Tibial artery (tissue), 4 donors: Measurements from ENCODE around the gene EPN2.

Experiments
- DNase-seq, 2 donors: peaks; one replicate each; pipeline ENCODE4 v3.0.0-alpha.2; 2019
- H3K27ac ChIP-seq, 2 donors: fragments of 200-600 bp; sonication (generic) in 1 of 2; 1 replicate in 1 of 2; 2 replicates in 1 of 2; pipeline ENCODE4 v1.5.1; 2018 to 2019; ENCODE audit warnings: mild to moderate bottlenecking in 1 of 2
- H3K27me3 ChIP-seq, 2 donors: fragments of 200-600 bp; sonication (generic) in 1 of 2; one replicate each; pipeline versions ENCODE4 v1.5.1 to v1.6.0; 2016 to 2019
- H3K36me3 ChIP-seq, 3 donors: fragments of 200-600 bp; sonication (generic) in 2 of 3; one replicate each; pipeline ENCODE4 v1.5.1; 2016 to 2019; ENCODE audit warnings: mild to moderate bottlenecking in 2 of 3
- H3K4me1 ChIP-seq, 4 donors: fragments of 200-600 bp; sonication (generic) in 2 of 4; 1 replicate in 3 of 4; 2 replicates in 1 of 4; pipeline ENCODE4 v1.5.1; 2016 to 2019
- H3K4me3 ChIP-seq, 2 donors: fragments of 200-600 bp; sonication (generic) in 1 of 2; 1 replicate in 1 of 2; 2 replicates in 1 of 2; pipeline ENCODE4 v1.5.1; 2018 to 2019; ENCODE audit warnings: mild to moderate bottlenecking in 2 of 2
- H3K9me3 ChIP-seq, 3 donors: fragments of 200-600 bp; sonication (generic) in 1 of 3; one replicate each; pipeline ENCODE4 v1.5.1; 2016 to 2019
- intact Hi-C: fragments of 100-400 bp; cut with DNase I; formaldehyde crosslinking; loops from one replicate; pipeline ENCODE4 v1.15.0; 2023; ENCODE audit warnings: low total_unique reads
- TF ChIP-seq, protein P1 (sequence below), 2 experiments: fragments of 200-600 bp in 1 of 2; fragments of 450-650 bp in 1 of 2; IDR thresholded peaks; one replicate each; pipeline ENCODE4 v1.5.1; 2017 to 2019; ENCODE audit warnings: antibody characterized with exemption in 2 of 2, mild to moderate bottlenecking in 1 of 2, moderate library complexity in 1 of 2

EPN2 gene

DNA sequence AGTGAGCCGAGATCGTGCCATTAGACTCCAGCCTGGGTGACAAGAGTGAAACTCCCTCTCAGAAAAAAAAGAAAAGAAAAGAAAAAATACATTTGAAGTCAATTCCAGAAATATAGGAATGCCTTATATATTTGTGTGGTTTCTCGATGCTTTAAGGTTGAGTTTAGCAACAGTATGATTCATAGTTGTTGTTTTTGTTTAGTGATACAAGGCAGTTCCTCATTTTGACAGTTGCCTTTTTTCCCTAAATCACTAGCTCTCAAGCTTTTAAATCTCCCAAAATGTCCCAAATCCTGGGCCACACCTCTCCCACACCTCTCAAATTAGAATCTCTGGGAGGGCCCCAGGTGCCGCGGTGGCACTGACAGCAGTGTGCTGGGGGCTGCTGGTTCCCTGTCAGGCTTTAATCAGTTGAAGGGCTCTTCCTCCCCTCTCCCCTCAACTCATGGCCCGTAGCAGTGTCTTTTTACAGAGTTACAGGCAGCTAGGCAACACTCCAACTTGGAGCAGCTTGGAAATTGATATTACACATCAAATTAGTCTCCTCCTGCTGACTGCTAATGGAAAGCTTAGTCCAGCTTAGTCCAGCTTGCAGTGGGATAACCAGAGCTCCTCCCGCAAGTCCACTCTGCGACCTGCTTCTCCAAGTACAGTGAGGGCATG is 58.4 kb downstream of the EPN2 start:
- peaks cover 0 to 25% (median 13%) of the 10 kb centered on the region in 4 donors for H3K4me1 ChIP-seq
- no peak overlapping the region for H3K27ac ChIP-seq
- H3K36me3 ChIP-seq, result no peaks in the 10 kb centered on the region
- no peaks in the 10 kb centered on the region for H3K9me3 ChIP-seq
- no peaks in the 10 kb centered on the region for H3K27me3 ChIP-seq
- intact Hi-C loops, result no loop called here
- TF ChIP-seq, protein P1, sequence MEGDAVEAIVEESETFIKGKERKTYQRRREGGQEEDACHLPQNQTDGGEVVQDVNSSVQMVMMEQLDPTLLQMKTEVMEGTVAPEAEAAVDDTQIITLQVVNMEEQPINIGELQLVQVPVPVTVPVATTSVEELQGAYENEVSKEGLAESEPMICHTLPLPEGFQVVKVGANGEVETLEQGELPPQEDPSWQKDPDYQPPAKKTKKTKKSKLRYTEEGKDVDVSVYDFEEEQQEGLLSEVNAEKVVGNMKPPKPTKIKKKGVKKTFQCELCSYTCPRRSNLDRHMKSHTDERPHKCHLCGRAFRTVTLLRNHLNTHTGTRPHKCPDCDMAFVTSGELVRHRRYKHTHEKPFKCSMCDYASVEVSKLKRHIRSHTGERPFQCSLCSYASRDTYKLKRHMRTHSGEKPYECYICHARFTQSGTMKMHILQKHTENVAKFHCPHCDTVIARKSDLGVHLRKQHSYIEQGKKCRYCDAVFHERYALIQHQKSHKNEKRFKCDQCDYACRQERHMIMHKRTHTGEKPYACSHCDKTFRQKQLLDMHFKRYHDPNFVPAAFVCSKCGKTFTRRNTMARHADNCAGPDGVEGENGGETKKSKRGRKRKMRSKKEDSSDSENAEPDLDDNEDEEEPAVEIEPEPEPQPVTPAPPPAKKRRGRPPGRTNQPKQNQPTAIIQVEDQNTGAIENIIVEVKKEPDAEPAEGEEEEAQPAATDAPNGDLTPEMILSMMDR (IDR thresholded peaks at IDR 0.05), result no peak
- no peak for DNase-seq
- no peak overlapping the region for H3K4me3 ChIP-seq

DNA sequence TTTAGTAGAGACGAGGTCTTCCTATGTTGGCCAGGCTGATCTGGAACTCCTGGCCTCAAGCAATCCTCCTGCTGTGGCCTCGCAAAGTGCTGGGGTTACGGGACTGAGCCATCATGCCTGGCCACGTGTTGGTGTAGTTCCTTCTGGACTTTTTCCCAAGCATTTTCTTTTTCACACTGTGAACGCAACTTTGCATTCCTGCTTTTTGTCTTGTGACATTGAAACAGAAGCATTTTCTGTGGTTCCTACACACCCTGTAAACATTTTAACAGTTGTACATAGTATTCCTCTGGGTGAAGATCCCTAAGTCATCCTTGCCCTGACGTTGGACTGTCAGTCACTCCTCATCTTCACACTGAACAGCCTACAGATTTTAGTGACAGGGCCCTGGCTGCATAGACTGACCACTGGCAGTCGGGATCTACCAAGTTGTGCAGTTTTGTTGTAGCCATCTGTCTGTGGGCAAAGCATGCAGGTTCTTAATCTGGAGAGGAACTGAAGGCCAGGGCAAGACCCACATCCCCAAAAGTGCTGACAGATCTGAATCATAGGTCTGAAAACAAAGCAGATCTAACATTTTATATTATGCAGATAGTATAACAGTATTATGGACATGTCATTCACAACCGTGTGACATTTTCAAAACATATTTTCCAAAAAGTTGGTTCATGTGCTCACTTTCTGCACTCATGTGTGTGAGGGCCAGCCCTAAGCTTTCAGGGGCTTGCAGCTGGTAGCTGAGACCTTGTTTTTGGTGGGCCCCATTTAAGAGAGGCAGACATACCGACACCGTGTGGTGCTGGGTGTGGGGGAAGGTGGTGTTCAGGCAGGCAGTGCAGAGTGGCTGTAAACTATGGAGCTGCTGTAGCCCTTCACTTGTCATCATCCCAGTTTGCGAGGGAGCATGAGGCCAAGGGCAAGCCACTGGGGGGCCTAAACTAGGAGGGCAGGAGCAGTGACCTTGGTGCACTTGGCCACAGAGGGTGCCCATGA is 59.9 kb downstream of the EPN2 start:
- TF ChIP-seq, protein P1 (IDR thresholded peaks at IDR 0.05), result no peak
- intact Hi-C loops, result no loop called here
- H3K27ac ChIP-seq, result no peak overlapping the region
- no peaks in the 10 kb centered on the region for H3K36me3 ChIP-seq
- no peaks in the 10 kb centered on the region for H3K27me3 ChIP-seq
- H3K4me1 ChIP-seq, result peaks cover 0 to 27% (median 14%) of the 10 kb centered on the region in 4 donors
- no peak overlapping the region for H3K4me3 ChIP-seq
- no peak for DNase-seq
- H3K9me3 ChIP-seq, result no peaks in the 10 kb centered on the region

DNA sequence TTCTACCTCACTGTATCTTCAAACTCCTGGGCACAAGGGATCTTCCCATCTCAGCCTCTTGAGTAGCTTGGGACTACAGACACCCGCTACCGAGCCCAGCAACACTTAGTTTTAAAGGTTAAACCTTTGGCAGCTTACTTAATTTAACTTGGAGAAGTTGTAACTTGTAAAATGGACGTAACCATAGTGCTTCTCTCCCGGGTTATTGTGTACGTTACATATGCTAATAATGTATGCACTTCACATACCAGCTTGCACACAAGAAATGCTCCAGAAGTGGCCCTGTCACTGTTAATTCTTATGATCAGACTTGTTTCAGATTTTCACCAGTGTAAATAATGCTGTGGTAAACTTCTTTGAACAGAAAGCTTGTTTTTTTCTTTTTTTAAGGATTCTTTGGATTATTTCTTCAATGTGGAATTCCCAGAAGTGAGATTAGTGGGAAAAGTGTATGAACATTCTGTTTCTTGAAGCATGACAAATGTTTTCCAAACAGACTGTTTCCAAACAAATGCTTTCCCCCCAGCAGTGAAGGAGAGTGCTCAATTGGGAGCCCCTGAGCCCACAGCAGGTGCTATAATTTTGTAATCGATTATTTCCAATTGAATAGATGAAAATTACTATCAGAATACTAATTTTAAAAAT is 61.5 kb downstream of the EPN2 start:
- Histone ChIP-seq H3K9me3 (no peaks in the 10 kb centered on the region), H3K27ac (no peak overlapping the region), H3K27me3 (no peaks in the 10 kb centered on the region), H3K4me1 (peaks cover 0 to 29% (median 17%) of the 10 kb centered on the region in 4 donors), H3K36me3 (no peaks in the 10 kb centered on the region), H3K4me3 (no peak overlapping the region)
- TF ChIP-seq, protein P1 (IDR thresholded peaks at IDR 0.05), result no peak
- intact Hi-C loops, result no loop called here
- DNase-seq, result no peak

DNA sequence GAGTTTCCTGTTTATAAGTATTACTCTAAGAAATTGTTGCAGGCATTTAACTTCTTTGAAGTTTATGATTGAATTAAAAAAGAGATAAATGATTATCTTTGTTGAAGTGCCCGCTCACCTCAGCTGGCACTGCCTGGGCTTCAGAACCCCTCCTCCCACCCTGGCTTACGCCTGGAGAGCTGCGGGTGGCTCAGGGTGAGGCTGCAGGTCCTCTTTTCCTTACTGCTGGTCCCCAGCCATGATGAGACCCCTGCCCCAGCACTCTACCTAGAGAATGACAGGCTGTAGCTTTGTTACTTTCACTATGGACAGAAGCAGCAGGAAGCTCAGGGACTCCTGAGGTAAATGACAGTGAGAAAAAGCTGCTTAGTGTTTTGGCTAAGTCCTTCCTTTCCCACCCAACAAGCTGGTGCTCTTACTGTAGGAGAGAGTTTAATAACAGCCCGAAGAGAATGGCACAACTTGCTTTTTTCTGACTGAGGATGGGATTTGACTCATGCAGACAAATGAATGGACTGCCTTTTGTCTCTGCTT is 62.1 kb downstream of the EPN2 start:
- TF ChIP-seq, protein P1 (IDR thresholded peaks at IDR 0.05), result no peak
- no peak for DNase-seq
- Histone ChIP-seq H3K9me3 (no peaks in the 10 kb centered on the region), H3K27me3 (no peaks in the 10 kb centered on the region), H3K4me1 (peaks cover 0 to 31% (median 18%) of the 10 kb centered on the region in 4 donors), H3K4me3 (no peak overlapping the region), H3K27ac (no peak overlapping the region), H3K36me3 (peaks cover 0 to 6% (median 0%) of the 10 kb centered on the region in 3 donors)
- intact Hi-C loops, result no loop called here

DNA sequence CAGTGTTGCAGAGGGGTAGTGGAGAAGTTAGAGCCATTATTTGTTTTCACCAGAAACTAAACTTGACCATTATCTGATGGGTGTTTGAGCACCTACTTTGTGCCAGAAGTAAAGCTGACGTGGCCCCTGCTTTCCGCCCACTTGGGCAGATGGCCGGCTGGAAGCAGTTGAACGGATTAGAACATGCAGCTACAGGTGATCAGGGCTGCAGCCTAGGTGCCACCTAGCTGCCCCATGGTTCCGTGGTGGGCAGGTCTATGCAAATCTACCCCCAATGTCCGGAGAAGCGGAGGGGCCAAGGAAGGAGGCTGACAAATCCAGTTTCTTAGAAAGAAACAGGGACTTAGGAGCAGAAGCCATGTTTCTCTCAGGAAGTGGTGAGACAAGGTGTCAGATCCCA is 62.7 kb downstream of the EPN2 start:
- Histone ChIP-seq H3K36me3 (peaks cover 0 to 9% (median 0%) of the 10 kb centered on the region in 3 donors), H3K27ac (no peak overlapping the region), H3K4me1 (peaks cover 0 to 36% (median 20%) of the 10 kb centered on the region in 4 donors), H3K27me3 (no peaks in the 10 kb centered on the region), H3K9me3 (no peaks in the 10 kb centered on the region), H3K4me3 (no peak overlapping the region)
- DNase-seq, result no peak
- intact Hi-C loops, result no loop called here
- TF ChIP-seq, protein P1 (IDR thresholded peaks at IDR 0.05), result no peak
